ENCODE results near the gene LAMB2. TPM values are rescaled to one million over a fixed set of nuclear protein-coding genes. Genes with fewer than 3 reads are reported as not detected.

LAMB2 gene
- total RNA-seq, 1 experiment from 2014 or later: 118 TPM

DNA sequence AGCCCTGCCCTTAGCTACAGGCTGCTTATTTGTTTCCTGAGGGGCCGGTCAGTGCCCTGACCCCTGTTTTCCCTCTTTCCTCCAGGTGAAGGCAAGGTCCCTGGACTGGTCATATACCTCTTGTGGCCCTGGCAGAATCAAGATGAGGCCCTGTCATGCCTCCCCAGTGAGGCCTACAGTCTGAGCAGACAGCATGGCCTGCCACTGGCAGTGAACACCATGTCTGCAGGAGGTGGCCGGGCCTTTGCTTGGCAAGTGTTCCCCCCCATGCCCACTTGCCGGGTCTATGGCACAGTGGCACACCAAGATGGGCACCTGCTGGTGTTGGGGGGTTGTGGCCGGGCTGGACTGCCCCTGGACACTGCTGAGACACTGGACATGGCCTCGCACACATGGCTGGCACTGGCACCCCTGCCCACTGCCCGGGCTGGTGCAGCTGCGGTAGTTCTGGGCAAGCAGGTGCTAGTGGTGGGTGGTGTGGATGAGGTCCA is 39.7 kb upstream of the LAMB2 start (continued):
- TF ChIP-seq, protein P1, sequence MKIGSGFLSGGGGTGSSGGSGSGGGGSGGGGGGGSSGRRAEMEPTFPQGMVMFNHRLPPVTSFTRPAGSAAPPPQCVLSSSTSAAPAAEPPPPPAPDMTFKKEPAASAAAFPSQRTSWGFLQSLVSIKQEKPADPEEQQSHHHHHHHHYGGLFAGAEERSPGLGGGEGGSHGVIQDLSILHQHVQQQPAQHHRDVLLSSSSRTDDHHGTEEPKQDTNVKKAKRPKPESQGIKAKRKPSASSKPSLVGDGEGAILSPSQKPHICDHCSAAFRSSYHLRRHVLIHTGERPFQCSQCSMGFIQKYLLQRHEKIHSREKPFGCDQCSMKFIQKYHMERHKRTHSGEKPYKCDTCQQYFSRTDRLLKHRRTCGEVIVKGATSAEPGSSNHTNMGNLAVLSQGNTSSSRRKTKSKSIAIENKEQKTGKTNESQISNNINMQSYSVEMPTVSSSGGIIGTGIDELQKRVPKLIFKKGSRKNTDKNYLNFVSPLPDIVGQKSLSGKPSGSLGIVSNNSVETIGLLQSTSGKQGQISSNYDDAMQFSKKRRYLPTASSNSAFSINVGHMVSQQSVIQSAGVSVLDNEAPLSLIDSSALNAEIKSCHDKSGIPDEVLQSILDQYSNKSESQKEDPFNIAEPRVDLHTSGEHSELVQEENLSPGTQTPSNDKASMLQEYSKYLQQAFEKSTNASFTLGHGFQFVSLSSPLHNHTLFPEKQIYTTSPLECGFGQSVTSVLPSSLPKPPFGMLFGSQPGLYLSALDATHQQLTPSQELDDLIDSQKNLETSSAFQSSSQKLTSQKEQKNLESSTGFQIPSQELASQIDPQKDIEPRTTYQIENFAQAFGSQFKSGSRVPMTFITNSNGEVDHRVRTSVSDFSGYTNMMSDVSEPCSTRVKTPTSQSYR (CRISPR knock-in tag; IDR thresholded peaks at IDR 0.05): no peak

DNA sequence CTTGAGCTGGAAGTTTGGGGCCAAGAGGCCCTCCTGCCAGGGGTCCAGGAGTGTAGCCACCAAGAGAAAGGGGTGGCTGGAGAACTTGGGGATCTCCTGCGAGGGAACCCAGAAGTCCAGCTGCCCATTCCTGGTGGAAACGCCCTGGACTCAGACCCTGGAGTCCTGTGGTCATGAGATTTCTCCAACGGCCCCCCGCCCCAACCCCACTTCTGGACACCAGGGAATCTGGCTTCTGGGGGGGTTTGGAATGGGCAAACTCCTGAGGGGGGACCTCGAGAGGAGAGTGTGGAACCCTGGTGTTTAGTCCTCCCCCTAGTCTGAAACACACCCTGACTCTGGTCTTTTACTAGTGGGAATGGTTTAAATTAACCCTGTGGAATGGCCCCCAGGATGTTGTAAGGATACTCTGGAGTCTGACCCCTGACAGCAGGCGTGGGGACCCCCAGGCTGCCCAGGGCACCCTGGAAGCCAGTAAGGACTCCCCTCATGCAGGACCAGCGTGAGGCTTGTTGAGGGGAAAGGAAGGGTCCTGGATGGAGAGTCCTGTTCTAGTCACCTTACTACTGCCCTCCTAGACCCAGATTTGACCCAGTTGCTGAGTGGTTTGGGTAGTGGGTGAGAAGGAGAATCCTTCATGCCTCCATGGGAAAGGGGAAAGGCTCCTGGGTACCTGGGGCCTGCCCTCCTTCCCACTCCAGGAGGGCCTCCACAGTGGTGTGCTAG is 39.1 kb upstream of the LAMB2 start:
- Mint-ChIP-seq H3K27ac (no peak overlapping the region), H3K9me3 (no peaks in the 10 kb centered on the region), H3K27me3 (ENCODE audit: low read depth) (peaks cover 20% of the 10 kb centered on the region), H3K4me3 (peak overlapping the region; percentile 82), H3K4me1 (peaks cover 20% of the 10 kb centered on the region), H3K36me3 (no peaks in the 10 kb centered on the region)
- TF ChIP-seq NR3C1 (CRISPR knock-in tag; conservative IDR thresholded peaks at IDR 0.05; ENCODE audit: low read depth): no peak
- TF ChIP-seq TEAD4 (CRISPR knock-in tag; IDR thresholded peaks at IDR 0.05): no peak
- TF ChIP-seq JUN (CRISPR knock-in tag; IDR thresholded peaks at IDR 0.05): no peak
- TF ChIP-seq HMGA2 (CRISPR knock-in tag; IDR thresholded peaks at IDR 0.05): no peak
- no peak for TF ChIP-seq ZNF232 (CRISPR knock-in tag; IDR thresholded peaks at IDR 0.05)
- no peak for TF ChIP-seq FOXK1 (CRISPR knock-in tag; IDR thresholded peaks at IDR 0.05)
- no peak for DNase-seq (ENCODE audit: low spot score)
- CTCF ChIA-PET: interaction anchor here (0.8 to 3.0 kb wide), 31 partner anchors 8 to 485 kb away, joined by 3 to 36 read pairs (median 5); partner anchors contain the start of genes AMT, C3orf62, LAMB2 and QRICH1
- ATAC-seq: no peak
- POLR2A ChIA-PET: interaction anchor here (1.2 to 1.6 kb wide), 2 partner anchors 39 to 77 kb away, joined by 4 read pairs; partner anchors contain the start of gene LAMB2

DNA sequence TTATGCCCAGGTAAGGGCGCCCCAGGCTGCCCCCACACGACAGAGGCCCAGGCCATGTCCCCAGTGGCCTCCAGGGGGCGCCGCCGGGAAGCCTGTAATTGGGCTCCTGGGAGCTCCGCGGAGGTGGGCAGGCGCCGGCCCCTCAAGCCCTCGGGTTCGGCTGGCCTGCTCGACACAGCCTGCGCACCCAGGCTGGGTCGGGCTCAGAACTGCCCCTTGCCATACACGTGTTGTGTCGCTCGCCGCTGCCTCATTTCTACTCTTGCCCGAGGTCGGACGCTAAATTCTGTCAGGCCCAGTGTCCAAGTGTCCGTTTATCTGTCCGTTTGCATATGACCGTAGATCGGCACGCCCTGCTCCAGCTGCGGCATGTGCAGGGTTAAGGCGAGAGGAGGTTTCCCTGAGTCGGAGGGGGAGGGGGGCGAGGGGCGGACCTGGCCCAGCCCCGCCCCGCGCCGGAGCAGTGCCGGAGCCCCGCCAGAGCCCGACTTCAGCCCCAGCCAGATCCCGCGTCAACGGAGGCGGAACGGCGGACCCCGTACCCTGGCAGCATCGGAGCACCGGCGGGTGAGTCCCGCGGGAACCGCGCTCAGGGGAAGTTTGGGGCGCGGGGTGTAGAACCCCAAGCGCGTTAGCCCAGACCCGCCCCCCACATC is 38.4 kb upstream of the LAMB2 start, which contains the start of gene KLHDC8B:
TSS of gene KLHDC8B (plus strand) at position 480 of the 656 bp plus-strand sequence. CDS start 1,172 bp downstream, outside the sequence.
- Mint-ChIP-seq H3K36me3 (no peaks in the 10 kb centered on the region), H3K27me3 (ENCODE audit: low read depth) (peaks cover 20% of the 10 kb centered on the region), H3K9me3 (no peaks in the 10 kb centered on the region), H3K27ac (peak within 1 kb of the TSS; percentile 64), H3K4me3 (peak within 1 kb of the TSS; percentile 82), H3K4me1 (peaks cover 26% of the 10 kb centered on the region)
- ATAC-seq (peak; percentile 85), DNase-seq (ENCODE audit: low spot score) (peak; percentile 96)
- CTCF ChIA-PET: interaction anchor here (0.6 to 3.0 kb wide), 61 partner anchors 9 to 631 kb away, joined by 3 to 36 read pairs (median 4); partner anchors contain the start of genes AMT, C3orf62, DAG1 and IMPDH2
- POLR2A ChIA-PET: interaction anchor here (0.6 to 1.6 kb wide), 3 partner anchors 38 to 282 kb away, joined by 4 to 6 read pairs (median 4); partner anchors contain the start of gene LAMB2
- TF ChIP-seq IRF2 (CRISPR knock-in tag; IDR thresholded peaks at IDR 0.05; ENCODE audit: borderline replicate concordance, low read depth) (no peak), ZNF232 (CRISPR knock-in tag; IDR thresholded peaks at IDR 0.05) (0 out of 2 replicates have a peak, but pooled peaks have one; percentile 29), FOXP1 (CRISPR knock-in tag; IDR thresholded peaks at IDR 0.05; ENCODE audit: borderline replicate concordance) (0 out of 2 replicates have a peak, but pooled peaks have one; percentile 27), ATF1 (CRISPR knock-in tag; IDR thresholded peaks at IDR 0.05) (no peak), GABPB1 (CRISPR knock-in tag; IDR thresholded peaks at IDR 0.05) (peak; percentile 38), ZNF671 (CRISPR knock-in tag; IDR thresholded peaks at IDR 0.05) (no peak), ZNF396 (CRISPR knock-in tag; IDR thresholded peaks at IDR 0.05; ENCODE audit: borderline replicate concordance) (no peak), ZNF423 (CRISPR knock-in tag; IDR thresholded peaks at IDR 0.05) (no peak), TCF7 (CRISPR knock-in tag; IDR thresholded peaks at IDR 0.05; ENCODE audit: low read depth) (no peak)
- TF ChIP-seq, protein P2, sequence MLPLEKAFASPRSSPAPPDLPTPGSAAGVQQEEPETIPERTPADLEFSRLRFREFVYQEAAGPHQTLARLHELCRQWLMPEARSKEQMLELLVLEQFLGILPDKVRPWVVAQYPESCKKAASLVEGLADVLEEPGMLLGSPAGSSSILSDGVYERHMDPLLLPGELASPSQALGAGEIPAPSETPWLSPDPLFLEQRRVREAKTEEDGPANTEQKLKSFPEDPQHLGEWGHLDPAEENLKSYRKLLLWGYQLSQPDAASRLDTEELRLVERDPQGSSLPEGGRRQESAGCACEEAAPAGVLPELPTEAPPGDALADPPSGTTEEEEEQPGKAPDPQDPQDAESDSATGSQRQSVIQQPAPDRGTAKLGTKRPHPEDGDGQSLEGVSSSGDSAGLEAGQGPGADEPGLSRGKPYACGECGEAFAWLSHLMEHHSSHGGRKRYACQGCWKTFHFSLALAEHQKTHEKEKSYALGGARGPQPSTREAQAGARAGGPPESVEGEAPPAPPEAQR (CRISPR knock-in tag; IDR thresholded peaks at IDR 0.05): no peak
- TF ChIP-seq, protein P3, sequence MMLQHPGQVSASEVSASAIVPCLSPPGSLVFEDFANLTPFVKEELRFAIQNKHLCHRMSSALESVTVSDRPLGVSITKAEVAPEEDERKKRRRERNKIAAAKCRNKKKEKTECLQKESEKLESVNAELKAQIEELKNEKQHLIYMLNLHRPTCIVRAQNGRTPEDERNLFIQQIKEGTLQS (CRISPR knock-in tag; conservative IDR thresholded peaks at IDR 0.05): no peak
- TF ChIP-seq, protein P4, sequence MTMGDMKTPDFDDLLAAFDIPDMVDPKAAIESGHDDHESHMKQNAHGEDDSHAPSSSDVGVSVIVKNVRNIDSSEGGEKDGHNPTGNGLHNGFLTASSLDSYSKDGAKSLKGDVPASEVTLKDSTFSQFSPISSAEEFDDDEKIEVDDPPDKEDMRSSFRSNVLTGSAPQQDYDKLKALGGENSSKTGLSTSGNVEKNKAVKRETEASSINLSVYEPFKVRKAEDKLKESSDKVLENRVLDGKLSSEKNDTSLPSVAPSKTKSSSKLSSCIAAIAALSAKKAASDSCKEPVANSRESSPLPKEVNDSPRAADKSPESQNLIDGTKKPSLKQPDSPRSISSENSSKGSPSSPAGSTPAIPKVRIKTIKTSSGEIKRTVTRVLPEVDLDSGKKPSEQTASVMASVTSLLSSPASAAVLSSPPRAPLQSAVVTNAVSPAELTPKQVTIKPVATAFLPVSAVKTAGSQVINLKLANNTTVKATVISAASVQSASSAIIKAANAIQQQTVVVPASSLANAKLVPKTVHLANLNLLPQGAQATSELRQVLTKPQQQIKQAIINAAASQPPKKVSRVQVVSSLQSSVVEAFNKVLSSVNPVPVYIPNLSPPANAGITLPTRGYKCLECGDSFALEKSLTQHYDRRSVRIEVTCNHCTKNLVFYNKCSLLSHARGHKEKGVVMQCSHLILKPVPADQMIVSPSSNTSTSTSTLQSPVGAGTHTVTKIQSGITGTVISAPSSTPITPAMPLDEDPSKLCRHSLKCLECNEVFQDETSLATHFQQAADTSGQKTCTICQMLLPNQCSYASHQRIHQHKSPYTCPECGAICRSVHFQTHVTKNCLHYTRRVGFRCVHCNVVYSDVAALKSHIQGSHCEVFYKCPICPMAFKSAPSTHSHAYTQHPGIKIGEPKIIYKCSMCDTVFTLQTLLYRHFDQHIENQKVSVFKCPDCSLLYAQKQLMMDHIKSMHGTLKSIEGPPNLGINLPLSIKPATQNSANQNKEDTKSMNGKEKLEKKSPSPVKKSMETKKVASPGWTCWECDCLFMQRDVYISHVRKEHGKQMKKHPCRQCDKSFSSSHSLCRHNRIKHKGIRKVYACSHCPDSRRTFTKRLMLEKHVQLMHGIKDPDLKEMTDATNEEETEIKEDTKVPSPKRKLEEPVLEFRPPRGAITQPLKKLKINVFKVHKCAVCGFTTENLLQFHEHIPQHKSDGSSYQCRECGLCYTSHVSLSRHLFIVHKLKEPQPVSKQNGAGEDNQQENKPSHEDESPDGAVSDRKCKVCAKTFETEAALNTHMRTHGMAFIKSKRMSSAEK (CRISPR knock-in tag; IDR thresholded peaks at IDR 0.05; ENCODE audit: borderline replicate concordance): no peak
- TF ChIP-seq, protein P5, sequence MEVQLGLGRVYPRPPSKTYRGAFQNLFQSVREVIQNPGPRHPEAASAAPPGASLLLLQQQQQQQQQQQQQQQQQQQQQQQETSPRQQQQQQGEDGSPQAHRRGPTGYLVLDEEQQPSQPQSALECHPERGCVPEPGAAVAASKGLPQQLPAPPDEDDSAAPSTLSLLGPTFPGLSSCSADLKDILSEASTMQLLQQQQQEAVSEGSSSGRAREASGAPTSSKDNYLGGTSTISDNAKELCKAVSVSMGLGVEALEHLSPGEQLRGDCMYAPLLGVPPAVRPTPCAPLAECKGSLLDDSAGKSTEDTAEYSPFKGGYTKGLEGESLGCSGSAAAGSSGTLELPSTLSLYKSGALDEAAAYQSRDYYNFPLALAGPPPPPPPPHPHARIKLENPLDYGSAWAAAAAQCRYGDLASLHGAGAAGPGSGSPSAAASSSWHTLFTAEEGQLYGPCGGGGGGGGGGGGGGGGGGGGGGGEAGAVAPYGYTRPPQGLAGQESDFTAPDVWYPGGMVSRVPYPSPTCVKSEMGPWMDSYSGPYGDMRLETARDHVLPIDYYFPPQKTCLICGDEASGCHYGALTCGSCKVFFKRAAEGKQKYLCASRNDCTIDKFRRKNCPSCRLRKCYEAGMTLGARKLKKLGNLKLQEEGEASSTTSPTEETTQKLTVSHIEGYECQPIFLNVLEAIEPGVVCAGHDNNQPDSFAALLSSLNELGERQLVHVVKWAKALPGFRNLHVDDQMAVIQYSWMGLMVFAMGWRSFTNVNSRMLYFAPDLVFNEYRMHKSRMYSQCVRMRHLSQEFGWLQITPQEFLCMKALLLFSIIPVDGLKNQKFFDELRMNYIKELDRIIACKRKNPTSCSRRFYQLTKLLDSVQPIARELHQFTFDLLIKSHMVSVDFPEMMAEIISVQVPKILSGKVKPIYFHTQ (CRISPR knock-in tag; IDR thresholded peaks at IDR 0.05): no peak
